ENCODE data around the gene RCL1.
"Not testable (repeated sequence)": the region's sequence is repeated elsewhere in the genome, so short reads cannot be mapped to it uniquely, and the experiment has no call there.

Gene RCL1

GRCh38 chr9:4879115-4879558 lies 86.4 kb downstream of the RCL1 start:
- no peak for DNase-seq (ENCODE audit: low read depth in 2 of 3, low spot score in 1 of 3)

GRCh38 chr9:4883326-4883873 lies 90.7 kb downstream of the RCL1 start:
- DNase-seq (ENCODE audit: low read depth in 2 of 3, low spot score in 1 of 3) = no peak

- no peak for DNase-seq (ENCODE audit: low read depth in 2 of 3, low spot score in 1 of 3)
These were observed 94.0 kb downstream of the RCL1 start for GRCh38 chr9:4886698-4887097.

GRCh38 chr9:4887556-4887955 lies 94.8 kb downstream of the RCL1 start:
- no peak for DNase-seq (ENCODE audit: low read depth in 2 of 3, low spot score in 1 of 3)

- DNase-seq (ENCODE audit: low read depth in 2 of 3, low spot score in 1 of 3) = no peak
These were observed 97.5 kb downstream of the RCL1 start for GRCh38 chr9:4890242-4890641.

GRCh38 chr9:4890929-4891328 lies 98.2 kb downstream of the RCL1 start:
- DNase-seq (ENCODE audit: low read depth in 2 of 3, low spot score in 1 of 3) = no peak

GRCh38 chr9:4891674-4892073 lies 98.9 kb downstream of the RCL1 start:
- DNase-seq (ENCODE audit: low read depth in 2 of 3, low spot score in 1 of 3) = no peak

- no peak for DNase-seq (ENCODE audit: low read depth in 2 of 3, low spot score in 1 of 3)
These were observed 99.9 kb downstream of the RCL1 start for GRCh38 chr9:4892501-4893194.

GRCh38 chr9:4894076-4894475 lies 101.3 kb downstream of the RCL1 start:
- no peak for DNase-seq (ENCODE audit: low read depth in 2 of 3, low spot score in 1 of 3)

GRCh38 chr9:4899853-4900252 lies 107.1 kb downstream of the RCL1 start:
- not testable (repeated sequence) for DNase-seq (ENCODE audit: low read depth in 2 of 3, low spot score in 1 of 3)

- peak in 1 of 3 donors; percentile 0 for DNase-seq (ENCODE audit: low read depth in 2 of 3, low spot score in 1 of 3)
These were observed 108.8 kb downstream of the RCL1 start for GRCh38 chr9:4901401-4902134.

GRCh38 chr9:4902135-4902475 lies 109.4 kb downstream of the RCL1 start:
- DNase-seq (ENCODE audit: low read depth in 2 of 3, low spot score in 1 of 3) = no peak

GRCh38 chr9:4904322-4905134 lies 111.8 kb downstream of the RCL1 start:
- DNase-seq (ENCODE audit: low read depth in 2 of 3, low spot score in 1 of 3) = no peak

GRCh38 chr9:4905135-4905490 lies 112.4 kb downstream of the RCL1 start:
- no peak for DNase-seq (ENCODE audit: low read depth in 2 of 3, low spot score in 1 of 3)

Data from stimulated activated CD4-positive, alpha-beta T cell treated with anti-CD3 and anti-CD28 coated beads, Interleukin-12 subunit alpha, Interleukin-12 subunit beta, amount 100 ng/mL, for 48 hours (primary cell).